GM19467 (cell line): Measurements from ENCODE around the gene TYSND1.
"Not testable (repeated sequence)": the region's sequence is repeated elsewhere in the genome, so short reads cannot be mapped to it uniquely, and the experiment has no call there.

Source experiments
- ATAC-seq: cut with Tn5 transposase; IDR thresholded peaks from one replicate; pipeline ENCODE4 v1.9.1; 2021; ENCODE audit warnings: mild to moderate bottlenecking, moderate library complexity; ENCODE audit not compliant: unreplicated experiment

Gene TYSND1

GRCh38 chr10:70166394-70166793 is 19.9 kb upstream of the TYSND1 start:
- ATAC-seq: no peak

GRCh38 chr10:70164163-70164562 is 17.7 kb upstream of the TYSND1 start:
- no peak for ATAC-seq

GRCh38 chr10:70163448-70163847 is 16.9 kb upstream of the TYSND1 start:
- no peak for ATAC-seq

GRCh38 chr10:70162892-70163201 is 16.3 kb upstream of the TYSND1 start:
- ATAC-seq: peak; percentile 59

- peak; percentile 19 for ATAC-seq
Observed at GRCh38 chr10:70162151-70162891, 15.8 kb upstream of the TYSND1 start.

GRCh38 chr10:70160798-70161197 is 14.3 kb upstream of the TYSND1 start:
- ATAC-seq: no peak

GRCh38 chr10:70159366-70159765 is 12.9 kb upstream of the TYSND1 start:
- ATAC-seq: not testable (repeated sequence)

- ATAC-seq: no peak
Observed at GRCh38 chr10:70158113-70158512, 11.6 kb upstream of the TYSND1 start.

GRCh38 chr10:70155255-70155838 is 8.8 kb upstream of the TYSND1 start:
- ATAC-seq: no peak

GRCh38 chr10:70148516-70148915 is 2.0 kb upstream of the TYSND1 start:
- no peak for ATAC-seq

- no peak for ATAC-seq
Observed at GRCh38 chr10:70147259-70147625, 742 bp upstream of the TYSND1 start.

- peak; percentile 37 for ATAC-seq
Observed at GRCh38 chr10:70145666-70146488, 623 bp downstream of the TYSND1 start.

GRCh38 chr10:70145166-70145665 is 1.3 kb downstream of the TYSND1 start:
- ATAC-seq: peak; percentile 16

GRCh38 chr10:70144372-70145110 is 2.0 kb downstream of the TYSND1 start:
- ATAC-seq: no peak

GRCh38 chr10:70142555-70142954 is 3.9 kb downstream of the TYSND1 start:
- no peak for ATAC-seq

- no peak for ATAC-seq
Observed at GRCh38 chr10:70140297-70140696, 6.2 kb downstream of the TYSND1 start.

- no peak for ATAC-seq
Observed at GRCh38 chr10:70139997-70140250, 6.6 kb downstream of the TYSND1 start.

GRCh38 chr10:70139151-70139996 is 7.1 kb downstream of the TYSND1 start:
- ATAC-seq: no peak

- ATAC-seq: no peak
Observed at GRCh38 chr10:70137927-70138883, 8.3 kb downstream of the TYSND1 start.
